Endometrium (tissue), 2 donors: Measurements from ENCODE around the gene SNX33.
"Not testable (repeated sequence)": the region's sequence is repeated elsewhere in the genome, so short reads cannot be mapped to it uniquely, and the experiment has no call there.

ENCODE experiments used
- FAIRE-seq: peaks from 2 replicates; lab custom pipeline; 2012; peaks lifted over from hg19 to GRCh38; lab: Jason Lieb, UNC
- donor health status: control.
- donor health status: control.

Gene SNX33

DNA sequence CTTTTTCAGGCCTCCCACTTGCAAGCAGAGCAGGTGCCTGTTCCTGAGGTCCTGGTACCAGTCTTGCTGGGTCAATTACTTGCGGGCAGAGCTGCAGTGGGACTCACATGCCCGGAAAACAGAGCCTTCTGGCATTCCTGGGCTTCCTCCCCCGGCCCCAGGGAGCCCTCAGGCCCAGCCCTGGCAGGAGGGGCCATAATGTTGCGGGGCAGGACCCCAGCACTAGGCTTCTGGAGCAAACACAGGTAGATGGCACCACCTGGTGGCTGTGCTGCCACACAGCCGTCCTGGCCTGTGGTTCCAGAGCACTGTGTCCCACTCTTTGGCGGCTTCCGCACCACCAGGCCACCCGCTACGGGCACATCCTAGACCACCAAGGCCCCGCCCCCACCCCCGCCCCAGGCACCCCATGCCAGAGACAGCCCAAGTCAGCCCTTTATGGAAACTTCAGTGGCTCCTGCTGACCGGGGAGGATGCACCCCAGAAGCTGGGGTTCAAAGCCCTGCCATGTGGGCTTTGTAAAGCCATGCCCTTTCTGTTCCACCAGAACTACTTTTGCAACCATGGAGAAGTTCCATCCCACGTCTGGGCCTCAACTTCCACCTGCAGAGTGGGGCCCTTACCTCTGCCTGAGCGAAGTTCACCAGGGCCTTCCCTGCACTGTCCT is 36.1 kb downstream of the SNX33 start:
- not testable (repeated sequence) for FAIRE-seq

DNA sequence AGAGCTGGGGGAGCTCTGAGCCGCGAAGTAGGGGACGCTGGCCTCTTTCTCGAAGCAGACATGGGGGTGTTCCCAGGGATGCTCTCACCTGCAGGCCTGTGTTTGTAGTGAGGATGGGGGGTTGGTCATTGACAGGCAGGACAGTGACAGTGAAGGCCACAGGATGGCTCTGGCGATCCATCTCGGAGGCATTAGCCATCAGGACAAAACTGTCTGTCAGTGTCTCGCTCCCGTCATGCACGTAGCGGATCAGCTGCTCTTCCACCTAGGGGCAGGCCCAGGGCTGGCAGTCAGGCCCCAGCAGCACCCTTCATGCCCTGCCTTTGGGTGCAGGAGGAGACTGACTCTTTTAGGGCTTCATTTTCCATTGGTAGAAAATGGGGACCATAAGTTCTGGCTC is 36.9 kb downstream of the SNX33 start:
- FAIRE-seq = no peak

DNA sequence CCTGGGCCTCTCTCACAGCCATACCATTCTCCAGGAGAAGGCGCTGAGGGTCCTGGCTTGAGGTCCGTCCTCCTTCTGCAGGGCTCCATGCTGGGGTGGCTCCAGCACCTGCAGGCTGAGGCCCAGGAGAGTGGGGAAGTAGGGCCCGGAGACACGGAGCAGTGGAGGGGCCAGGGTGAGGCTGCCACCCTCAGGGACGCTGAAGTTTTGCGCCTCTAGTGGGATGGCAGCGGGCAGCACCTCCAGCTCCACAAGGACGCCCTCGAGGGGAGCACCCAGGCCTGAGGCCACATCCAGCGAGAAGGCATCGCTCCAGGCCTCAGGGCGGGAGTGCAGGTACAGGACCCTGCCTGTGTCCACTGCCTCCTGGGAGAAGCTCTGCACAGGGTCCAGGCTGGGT is 37.5 kb downstream of the SNX33 start:
- no peak for FAIRE-seq

DNA sequence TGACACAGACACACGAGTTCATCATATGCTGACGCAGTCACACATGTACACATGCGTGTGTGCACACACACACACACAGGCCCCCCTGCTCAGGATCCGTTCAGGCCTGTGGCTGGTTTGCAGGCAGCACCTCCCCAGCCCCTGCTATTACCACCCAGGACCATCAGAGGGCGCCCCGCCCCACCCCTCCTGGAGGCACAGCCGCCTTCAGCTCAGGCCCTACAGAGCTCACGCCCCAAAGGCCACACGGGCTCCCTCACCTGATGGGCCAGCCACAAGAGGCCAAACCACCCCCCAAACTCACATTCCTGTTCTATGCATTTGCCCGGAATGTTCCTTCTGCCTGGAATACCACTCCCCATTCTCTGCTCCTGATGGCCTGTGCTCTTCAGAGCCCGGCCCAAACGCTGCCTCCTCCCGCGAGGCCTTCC is 38.5 kb downstream of the SNX33 start:
- not testable (repeated sequence) for FAIRE-seq

DNA sequence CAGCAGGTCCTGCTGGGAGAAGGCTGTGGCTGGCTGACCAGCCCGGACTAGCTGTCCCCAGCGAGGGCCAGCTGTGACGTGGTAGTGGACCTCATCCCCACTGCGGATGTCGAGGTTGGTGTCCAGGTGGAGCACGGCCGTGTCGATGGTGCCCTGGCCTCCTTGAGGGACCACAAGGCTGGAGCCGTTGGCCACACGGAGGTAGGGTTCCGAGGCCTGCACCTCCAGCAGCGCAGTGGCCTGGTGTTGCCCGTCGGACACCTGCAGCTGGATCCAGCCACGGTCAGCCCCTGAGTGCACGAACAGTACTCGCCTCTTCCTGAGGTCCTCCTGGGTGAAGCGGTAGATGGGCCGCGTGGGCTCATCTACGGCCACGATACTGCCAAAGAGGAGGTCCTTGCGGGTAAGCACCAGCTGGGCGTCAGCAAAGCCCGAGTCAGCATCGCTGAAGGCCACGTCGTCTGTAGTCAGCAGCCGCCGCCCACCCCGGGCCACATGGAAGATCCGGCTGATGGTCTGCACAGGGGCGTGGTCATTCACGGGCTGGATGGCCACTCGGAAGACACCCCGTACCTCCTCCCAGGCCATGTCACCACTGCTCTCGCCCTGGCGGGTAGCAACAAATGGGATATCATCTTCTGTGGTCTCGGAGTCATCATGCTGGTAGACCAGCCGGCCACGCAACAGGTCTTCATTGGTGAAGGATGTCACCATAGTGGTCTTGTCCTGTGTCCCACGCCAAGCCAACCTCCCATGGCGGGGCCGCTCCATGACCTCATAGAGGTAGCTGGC is 40.0 kb downstream of the SNX33 start:
- no peak for FAIRE-seq

DNA sequence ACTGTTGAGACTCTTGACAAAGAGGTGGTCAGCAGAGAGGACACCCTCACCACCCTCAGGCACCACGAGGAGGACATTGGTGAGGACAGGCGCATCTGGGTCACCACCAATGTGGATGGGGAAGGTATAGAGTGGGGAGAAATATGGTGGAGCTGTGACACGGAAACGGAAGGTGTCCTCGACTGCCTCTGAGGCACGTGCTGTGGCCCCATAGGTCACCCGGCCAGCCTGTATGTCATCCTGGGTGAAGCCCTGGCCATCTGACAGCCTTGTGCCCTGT is 40.5 kb downstream of the SNX33 start:
- FAIRE-seq = no peak

DNA sequence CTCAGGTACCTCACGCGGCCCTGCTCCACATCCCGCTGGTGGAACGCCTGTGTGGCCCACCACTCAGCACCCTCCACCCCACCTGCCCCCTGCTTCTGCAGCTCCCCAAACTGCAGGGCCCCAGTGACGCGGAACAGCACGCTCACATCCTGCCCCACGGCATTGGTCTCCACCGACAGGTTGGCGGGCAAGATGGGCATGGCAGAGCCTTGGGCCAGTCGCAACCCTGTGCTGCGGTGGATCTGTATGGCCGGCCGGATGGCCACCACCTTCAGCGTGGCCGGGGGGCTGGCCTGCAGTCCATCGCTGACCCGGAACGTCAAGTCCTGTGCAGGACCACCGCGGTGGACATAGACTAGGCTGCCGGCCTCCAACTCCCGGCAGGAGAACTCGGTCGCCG is 41.1 kb downstream of the SNX33 start:
- no peak for FAIRE-seq

DNA sequence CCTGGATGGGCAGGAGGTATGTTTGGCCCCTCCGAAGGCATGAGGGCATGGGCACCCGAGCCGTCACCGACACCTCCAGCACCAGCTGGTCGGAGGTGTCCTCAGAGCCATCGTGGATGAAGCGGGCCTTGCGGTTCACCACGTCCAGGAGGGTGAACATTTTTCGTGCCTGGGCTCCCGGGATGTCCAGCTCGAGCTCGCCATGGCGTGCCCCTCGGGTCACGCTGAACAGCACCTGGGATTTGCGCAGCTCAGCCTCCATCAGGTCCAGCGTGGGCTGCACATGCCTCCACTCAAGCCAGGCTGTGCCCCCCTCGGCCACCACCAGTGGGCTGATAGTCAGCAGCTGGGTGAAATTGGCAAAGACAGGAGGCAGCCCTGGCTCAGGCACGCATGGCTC is 41.7 kb downstream of the SNX33 start:
- not testable (repeated sequence) for FAIRE-seq

DNA sequence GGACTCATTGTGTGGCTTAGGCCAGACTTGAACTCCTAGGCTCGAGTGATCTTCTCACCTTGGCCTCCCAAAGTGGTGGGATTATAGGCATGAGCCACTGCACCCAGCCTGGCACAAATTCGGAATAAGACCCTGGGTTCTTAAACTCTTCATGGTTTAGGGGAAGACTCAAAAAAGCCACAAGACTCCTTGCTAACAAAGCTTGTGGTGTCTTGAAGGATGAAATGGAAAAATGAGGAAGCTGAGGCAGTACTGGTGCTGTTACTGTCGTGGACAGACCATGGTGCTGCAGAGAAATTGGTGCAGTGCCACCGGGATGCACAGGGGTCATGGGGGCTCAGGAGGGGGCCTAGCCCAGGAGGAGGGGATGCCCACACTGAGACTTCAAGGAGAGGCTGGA is 44.6 kb downstream of the SNX33 start:
- not testable (repeated sequence) for FAIRE-seq

DNA sequence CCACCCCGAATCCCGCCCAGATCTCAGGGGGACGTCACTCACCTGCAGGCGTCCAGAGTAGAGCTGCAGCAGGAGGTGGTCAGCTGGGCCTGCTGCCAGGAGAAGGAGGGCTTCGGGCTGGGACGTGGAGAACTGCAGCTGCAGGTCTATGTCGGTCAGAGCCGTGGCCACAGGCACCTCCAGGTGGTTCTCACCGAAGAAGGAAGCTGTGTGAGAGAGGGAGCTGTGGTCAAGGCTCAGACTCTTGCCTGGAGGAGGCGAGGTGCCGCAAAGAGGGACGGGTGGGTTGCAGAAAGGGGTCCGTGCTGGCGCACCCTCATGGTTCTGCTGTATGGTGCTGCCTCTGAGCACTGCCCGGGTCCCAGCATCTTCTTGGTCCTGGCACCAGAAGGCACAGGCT is 45.3 kb downstream of the SNX33 start:
- not testable (repeated sequence) for FAIRE-seq

DNA sequence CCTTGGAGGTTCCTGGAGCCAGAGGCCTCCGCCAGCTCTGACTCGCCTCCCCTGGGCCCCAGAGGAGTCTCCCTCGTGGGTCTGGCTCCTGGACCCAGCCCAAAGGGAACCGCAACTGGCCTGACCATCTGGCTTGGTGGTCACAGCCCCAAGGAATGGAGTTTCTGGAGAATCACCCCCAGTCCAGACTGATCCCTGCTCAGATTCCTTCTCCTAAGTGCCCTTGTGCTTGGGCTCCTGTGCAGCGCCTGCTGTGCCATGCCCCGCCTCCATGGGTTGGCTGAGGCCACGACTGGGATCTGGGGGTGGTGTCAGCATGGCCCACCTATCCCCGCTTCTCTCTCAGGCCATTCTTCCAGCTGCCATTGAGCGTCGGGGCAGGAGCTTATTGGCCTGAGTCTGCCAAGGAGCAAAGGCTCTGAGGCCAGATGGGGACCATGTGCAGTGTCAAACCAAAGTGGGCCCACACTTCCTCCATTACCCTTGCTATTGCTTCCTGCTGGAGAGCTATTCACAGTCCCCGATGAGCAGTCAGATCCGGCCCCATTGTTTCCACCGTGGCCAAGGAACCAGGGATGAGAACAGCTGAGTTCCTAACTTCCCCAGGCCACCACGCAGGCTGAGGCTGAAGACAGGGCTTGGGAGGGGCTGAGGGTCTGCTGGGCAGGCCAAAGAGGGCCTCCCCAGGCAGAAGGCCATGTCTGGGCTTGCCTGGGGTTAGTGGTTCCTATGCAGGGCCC is 46.0 kb downstream of the SNX33 start:
- no peak for FAIRE-seq

DNA sequence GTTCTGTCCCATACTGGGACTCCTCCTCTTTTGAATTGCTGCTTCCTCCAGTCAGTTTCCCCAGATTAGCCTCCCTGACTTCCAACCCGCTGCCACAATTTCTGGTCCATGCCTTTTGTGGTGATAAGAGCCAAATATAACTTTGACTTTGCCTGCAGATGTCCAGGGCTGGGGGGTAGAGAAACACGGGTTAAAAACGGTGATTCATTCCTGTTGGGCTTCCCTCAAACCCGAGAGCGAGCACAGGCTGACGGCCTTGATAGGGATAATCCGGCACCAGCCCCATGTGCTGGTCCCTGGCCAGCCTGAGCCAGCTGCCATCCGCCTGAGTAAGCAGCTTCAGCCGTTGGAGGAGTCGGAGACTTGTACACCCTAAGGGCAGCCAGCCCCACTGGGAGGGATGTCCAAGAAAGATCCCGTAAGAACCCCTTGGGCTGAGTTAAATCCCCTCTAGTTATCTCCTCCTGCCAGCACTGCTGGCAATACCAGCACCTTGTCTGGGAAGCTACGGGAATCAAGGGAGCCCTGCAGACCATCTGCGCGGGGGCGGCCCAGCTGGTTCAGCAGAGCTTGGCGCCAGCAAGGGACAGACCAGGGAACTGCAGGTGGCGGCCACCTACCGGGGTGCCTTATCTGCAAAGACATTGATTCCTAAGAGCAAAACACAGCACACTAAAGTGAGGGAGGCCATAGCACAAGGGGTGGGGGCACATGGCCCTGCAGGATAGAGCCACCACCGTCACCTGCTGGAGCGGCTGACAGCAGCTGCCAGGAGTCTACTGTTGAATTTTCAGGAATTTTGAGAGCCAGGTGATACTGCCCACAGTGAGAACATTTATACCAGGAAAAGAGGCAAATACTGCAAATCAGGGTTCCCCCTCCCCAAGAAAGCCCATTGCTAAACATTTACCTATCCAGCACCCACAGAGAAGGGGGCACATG is 46.8 kb downstream of the SNX33 start:
- no peak for FAIRE-seq

DNA sequence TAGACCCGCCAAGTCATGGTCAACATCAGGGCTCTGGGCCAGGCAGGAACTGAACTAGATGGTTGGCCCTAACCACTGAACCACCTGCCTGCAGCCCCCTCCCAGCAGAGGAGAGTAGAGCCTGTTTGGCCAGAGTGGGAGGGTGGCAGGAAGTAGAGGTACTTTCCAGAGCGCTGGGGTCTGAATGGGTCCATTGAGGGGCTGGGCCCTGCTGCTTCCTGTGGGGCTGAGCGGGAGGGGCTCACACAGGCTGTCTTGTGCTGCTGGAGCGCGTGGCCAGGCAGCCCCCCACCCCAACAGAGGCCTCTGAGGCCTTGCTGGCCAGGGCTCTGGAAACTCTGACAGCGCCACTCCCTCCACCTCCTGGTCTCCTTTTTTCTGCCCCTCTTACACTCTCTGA is 47.5 kb downstream of the SNX33 start:
- no peak for FAIRE-seq

DNA sequence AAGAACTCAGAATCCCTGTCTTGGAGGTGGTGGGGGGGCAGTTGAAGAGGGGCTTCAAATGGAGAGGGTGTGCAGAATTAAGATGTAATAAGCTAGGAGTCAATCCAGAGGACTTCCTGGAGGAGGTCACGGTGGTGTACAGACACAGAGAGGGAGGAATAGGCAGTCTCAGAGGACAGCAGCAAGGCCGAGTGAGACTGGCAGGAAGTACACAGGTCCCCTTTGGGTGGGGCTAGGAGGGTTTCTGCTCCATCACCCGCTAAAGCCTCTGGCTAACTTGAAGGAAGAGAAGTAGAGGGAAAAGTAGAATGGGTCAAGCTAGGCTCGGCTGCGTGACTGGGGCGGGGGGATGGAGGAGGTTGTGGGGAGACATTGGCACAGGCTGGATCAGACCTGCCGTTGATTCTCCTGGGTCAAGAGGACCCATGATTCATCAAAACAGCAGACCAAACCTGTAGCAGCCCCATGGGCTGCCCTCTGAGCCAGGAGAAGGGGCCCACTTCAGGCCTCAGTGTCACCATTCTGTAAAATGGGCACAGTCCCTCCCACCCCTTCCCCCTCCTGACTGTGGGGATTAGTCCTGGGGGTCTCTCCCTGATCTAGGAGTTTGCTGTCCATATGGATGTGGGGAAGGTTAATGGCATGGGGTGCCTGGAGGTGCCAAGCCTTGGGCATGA is 48.1 kb downstream of the SNX33 start:
- FAIRE-seq = no peak

DNA sequence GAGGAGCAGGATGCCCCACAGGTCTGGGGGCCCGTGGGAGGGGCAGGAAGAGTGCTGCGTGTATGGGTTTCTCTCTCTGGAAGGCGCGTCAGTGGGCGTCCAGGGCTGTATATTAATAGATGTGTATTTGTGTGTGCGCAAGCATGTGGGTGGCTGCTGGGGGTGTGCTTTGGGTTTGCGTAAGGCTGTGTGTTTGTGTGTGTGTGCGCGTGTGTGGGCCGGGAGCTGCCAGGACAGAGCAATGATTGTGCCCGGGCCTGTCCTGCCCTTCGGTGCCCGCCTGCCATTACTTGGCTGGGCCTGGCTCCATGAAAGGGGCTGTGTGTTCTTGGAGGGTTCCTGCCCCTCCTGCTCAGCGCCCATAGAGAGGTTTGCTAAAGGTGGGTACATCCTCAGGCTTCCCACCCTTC is 48.6 kb downstream of the SNX33 start:
- no peak for FAIRE-seq

DNA sequence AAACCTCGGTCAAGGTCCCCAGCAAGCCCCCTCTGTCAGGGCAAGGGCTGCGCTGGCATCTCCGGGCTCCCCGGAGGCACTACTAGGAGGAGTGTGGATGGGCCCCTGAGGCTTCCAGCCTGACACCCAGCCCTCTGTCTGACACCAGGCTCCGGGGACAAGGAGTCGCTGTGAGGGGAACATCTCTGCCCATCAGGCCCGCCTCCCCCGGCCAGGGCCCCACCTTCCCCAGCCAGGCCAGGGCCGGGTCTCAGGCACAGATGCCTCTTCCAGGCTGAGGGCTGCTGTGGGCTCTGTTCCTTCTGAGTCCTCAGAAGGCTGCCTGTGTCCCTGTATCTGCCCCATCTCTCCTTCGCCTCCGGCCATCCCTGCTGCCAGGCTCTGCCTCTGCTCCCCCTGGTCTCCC is 49.1 kb downstream of the SNX33 start:
- no peak for FAIRE-seq

DNA sequence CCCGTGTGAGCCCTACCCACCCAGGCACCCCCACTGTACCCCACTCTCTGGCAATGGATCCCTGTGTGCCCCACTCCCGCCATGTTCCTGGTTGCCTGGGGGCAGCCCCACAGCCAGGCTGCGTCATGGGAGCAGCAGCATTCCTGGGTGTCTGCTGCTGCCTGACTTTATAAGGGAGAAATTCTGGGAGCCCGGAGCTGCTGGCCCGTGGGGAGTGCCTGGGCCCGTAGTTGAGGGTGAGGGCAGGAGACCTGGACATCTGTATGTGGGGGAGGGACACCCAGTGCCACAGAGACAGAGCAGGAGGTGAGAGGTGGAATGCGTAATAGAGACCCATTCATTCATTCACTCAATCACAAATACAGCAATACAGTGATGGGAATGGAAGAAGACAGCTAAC is 49.8 kb downstream of the SNX33 start:
- FAIRE-seq = no peak

DNA sequence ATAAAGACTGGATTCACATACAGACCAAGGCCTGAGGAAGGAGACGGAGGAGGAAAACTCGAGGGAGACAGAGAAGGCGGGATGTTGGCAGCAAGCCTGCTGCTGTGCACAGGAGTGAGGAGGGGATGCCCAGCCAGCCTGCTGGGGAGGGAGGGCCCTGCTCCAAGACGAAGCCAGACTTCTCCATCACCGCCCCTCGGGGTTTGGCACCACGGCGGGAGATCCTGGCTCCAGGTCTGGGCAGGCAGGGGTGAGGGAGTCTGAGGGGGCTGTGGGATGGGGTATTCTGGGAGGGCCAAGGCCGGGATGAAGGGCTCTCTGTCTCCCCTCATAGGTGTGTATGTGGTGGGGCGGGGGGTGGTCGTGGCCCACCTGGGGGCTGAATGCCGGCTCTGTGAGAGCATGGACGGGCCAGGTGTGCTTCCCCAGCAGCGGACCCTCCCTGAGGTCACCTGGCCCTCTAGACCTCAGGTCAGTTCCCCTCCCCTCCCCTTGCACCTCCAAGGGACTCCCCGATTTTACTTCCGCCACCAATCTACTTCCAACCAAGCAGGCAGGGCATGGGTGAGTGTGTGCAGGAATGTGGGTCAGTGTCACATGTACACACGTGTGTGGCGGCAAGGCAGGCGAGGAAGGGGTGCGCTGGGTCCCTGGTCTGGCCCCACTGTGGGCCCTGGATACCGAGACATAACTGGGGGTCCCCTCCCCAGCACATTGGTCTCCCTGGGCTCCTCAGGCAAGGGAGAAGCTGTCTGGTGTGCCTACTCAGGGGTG is 50.4 kb downstream of the SNX33 start:
- FAIRE-seq = not testable (repeated sequence)

DNA sequence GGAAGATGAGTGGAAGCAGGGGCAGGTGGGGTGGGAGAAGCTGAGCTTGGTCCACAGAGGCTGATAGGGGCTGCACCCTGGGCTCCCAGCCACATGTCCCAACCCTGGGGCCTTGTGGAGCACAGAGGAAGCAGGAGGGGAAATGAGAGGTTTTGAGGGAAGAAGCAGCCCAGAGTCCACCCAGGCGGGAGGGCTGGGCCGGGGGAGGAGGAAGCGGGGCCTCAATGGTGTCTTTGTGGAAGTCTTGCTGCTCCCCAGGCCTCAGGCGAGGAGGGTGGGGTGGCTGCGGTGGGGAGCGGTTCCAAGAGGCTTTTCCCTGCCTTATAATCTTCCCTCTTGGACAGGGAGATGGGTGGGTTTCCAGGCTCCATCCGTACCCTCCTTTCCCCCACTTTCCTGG is 51.8 kb downstream of the SNX33 start:
- not testable (repeated sequence) for FAIRE-seq

DNA sequence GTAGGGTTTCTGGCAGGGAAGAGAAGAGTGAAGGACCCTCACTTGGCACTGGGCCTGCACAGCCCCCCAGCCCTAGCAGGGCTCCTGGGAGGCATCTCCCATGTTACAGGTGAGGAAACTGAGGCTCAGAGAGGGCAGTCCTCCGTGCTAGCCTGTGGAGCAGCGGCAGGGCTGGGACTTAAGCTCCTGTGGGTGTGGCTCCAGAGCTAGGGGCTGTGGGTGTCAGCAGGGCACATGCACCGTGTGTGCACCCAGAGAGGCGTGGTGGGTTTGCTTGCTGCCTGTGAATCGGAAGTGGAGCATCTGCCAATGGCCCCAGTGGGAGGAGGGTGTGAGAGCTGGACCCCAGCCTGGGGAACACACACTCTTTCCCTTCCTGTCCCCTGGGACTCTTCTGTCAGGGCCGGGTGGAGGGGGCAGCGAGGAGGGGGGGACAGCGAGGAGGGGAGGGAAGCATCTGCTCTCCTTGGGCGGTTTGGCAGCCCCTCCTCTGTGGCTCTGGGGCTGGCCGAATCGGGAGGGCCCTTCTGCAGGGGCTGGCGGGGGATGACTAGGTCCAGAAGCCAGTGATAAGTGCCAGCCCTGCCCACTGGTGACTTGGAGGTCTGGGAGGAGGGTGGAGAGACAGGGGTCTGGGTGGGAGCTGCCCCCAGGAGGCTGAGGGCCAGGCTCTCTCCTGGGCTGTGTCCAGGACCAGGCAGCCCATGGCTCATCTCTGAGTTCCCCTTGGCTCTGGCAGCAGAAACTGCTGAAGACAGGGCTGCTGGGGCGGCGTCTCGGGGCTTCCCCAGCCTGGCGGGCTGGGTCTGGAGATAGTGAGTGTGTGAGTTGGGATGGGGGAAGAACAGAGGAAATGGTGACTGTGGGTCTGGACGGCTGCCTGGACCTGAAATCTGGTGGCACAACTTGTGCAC is 52.5 kb downstream of the SNX33 start:
- FAIRE-seq = not testable (repeated sequence)
